ENCODE results near the gene KDM4B. TPM values are rescaled to one million over a fixed set of nuclear protein-coding genes. Genes with fewer than 3 reads are reported as not detected.

The KDM4B gene
- total and polyA plus RNA-seq, 10 of the 15 experiments (the other 5 are each of a cell fraction or from before 2014, with no cell fraction given): 0.47 to 49.6 (median 16.2) TPM

GRCh38 chr19:5141850-5142724, 173.2 kb downstream of the KDM4B start:
- Histone ChIP-seq H3K27ac (ENCODE audit: control insufficient read depth, insufficient read depth) (no peak overlapping the region), H3K9me3 (replicated peaks; ENCODE audit: control insufficient read depth, insufficient read depth, low read length) (no peaks in the 10 kb centered on the region), H3K79me2 (ENCODE audit: control insufficient read depth, insufficient read depth, low read length) (peaks cover 12% of the 10 kb centered on the region), H3K4me1 (ENCODE audit: control insufficient read depth, insufficient read depth, low read length) (peaks cover 13% of the 10 kb centered on the region), H3K9ac (ENCODE audit: control insufficient read depth, insufficient read depth, low read length) (no peak overlapping the region), H3K4me3 (no peak overlapping the region), H2AFZ (ENCODE audit: control insufficient read depth, low read depth, low read length) (no peak overlapping the region), H3K27me3 (replicated peaks in 1 of 2; ENCODE audit: control insufficient read depth in 2 of 2, insufficient read depth in 2 of 2, low read length in 1 of 2) (no peaks in the 10 kb centered on the region), H3K36me3 (ENCODE audit: control insufficient read depth in 2 of 2, insufficient read depth in 2 of 2, low read length in 1 of 2) (peaks cover 19 to 31% of the 10 kb centered on the region in 2 experiments), H3K4me2 (ENCODE audit: control insufficient read depth, insufficient read depth) (no peak overlapping the region), H4K20me1 (ENCODE audit: control insufficient read depth, insufficient read depth) (no peaks in the 10 kb centered on the region)
- ChIA-PET CTCF (interaction anchor here (0.7 kb wide), 2 partner anchors 12 to 393 kb away, joined by 3 to 4 read pairs; no protein-coding TSS in a partner anchor), POLR2A (no interaction called here), RAD21 (ENCODE audit: unreplicated experiment) (no interaction called here), SMC1A (ENCODE audit: uncharacterized antibody, unreplicated experiment) (no interaction called here)
- FAIRE-seq: no peak
- in situ Hi-C loops (cut with MboI) (no loop called here), intact Hi-C loops (cut with micrococcal nuclease; ENCODE audit: unreplicated experiment) (no loop called here)
- 83% methylated on average over 35 of the region's 36 CpGs for WGBS (ENCODE audit: insufficient coverage, insufficient replicate concordance, low lambda C conversion rate, missing lambda C conversion rate)
- no peak for DNase-seq (ENCODE audit: low read depth, low spot score)
- no peak for ATAC-seq
- BruUV-seq (replicated peaks): no TSS peak
- TF ChIP-seq SIN3A (IDR thresholded peaks at IDR 0.05; ENCODE audit: low read depth, low read length) (no peak), MYC (IDR thresholded peaks at IDR 0.05; ENCODE audit: insufficient read depth, insufficient read length, insufficient replicate concordance, low read length, severe bottlenecking) (no peak), POLR2A (IDR thresholded peaks at IDR 0.05; ENCODE audit: low read depth, low read length) (peak; percentile 74), TCF12 (IDR thresholded peaks at IDR 0.05; ENCODE audit: low read depth, low read length) (no peak), EZH2 (IDR thresholded peaks at IDR 0.05; ENCODE audit: borderline replicate concordance, control insufficient read depth, low read depth, low read length) (no peak), EP300 (IDR thresholded peaks at IDR 0.05; ENCODE audit: borderline replicate concordance in 1 of 2, control insufficient read depth in 1 of 2, low read depth in 2 of 2, low read length in 2 of 2) (no peak), FOXK2 (IDR thresholded peaks at IDR 0.05) (no peak), IRF4 (IDR thresholded peaks at IDR 0.05; ENCODE audit: low read depth, low read length) (no peak), PKNOX1 (IDR thresholded peaks at IDR 0.05) (no peak), CHD1 (IDR thresholded peaks at IDR 0.05; ENCODE audit: low read depth, low read length) (no peak), IKZF2 (IDR thresholded peaks at IDR 0.05) (no peak), BCL11A (IDR thresholded peaks at IDR 0.05; ENCODE audit: low read depth, low read length) (no peak), MEF2B (IDR thresholded peaks at IDR 0.05; ENCODE audit: partially characterized antibody, poor library complexity, severe bottlenecking) (peak; percentile 69)
- TF ChIP-seq, protein P1, sequence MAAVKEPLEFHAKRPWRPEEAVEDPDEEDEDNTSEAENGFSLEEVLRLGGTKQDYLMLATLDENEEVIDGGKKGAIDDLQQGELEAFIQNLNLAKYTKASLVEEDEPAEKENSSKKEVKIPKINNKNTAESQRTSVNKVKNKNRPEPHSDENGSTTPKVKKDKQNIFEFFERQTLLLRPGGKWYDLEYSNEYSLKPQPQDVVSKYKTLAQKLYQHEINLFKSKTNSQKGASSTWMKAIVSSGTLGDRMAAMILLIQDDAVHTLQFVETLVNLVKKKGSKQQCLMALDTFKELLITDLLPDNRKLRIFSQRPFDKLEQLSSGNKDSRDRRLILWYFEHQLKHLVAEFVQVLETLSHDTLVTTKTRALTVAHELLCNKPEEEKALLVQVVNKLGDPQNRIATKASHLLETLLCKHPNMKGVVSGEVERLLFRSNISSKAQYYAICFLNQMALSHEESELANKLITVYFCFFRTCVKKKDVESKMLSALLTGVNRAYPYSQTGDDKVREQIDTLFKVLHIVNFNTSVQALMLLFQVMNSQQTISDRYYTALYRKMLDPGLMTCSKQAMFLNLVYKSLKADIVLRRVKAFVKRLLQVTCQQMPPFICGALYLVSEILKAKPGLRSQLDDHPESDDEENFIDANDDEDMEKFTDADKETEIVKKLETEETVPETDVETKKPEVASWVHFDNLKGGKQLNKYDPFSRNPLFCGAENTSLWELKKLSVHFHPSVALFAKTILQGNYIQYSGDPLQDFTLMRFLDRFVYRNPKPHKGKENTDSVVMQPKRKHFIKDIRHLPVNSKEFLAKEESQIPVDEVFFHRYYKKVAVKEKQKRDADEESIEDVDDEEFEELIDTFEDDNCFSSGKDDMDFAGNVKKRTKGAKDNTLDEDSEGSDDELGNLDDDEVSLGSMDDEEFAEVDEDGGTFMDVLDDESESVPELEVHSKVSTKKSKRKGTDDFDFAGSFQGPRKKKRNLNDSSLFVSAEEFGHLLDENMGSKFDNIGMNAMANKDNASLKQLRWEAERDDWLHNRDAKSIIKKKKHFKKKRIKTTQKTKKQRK (IDR thresholded peaks at IDR 0.05; ENCODE audit: low read depth, low read length): no peak
- TF ChIP-seq, protein P2, sequence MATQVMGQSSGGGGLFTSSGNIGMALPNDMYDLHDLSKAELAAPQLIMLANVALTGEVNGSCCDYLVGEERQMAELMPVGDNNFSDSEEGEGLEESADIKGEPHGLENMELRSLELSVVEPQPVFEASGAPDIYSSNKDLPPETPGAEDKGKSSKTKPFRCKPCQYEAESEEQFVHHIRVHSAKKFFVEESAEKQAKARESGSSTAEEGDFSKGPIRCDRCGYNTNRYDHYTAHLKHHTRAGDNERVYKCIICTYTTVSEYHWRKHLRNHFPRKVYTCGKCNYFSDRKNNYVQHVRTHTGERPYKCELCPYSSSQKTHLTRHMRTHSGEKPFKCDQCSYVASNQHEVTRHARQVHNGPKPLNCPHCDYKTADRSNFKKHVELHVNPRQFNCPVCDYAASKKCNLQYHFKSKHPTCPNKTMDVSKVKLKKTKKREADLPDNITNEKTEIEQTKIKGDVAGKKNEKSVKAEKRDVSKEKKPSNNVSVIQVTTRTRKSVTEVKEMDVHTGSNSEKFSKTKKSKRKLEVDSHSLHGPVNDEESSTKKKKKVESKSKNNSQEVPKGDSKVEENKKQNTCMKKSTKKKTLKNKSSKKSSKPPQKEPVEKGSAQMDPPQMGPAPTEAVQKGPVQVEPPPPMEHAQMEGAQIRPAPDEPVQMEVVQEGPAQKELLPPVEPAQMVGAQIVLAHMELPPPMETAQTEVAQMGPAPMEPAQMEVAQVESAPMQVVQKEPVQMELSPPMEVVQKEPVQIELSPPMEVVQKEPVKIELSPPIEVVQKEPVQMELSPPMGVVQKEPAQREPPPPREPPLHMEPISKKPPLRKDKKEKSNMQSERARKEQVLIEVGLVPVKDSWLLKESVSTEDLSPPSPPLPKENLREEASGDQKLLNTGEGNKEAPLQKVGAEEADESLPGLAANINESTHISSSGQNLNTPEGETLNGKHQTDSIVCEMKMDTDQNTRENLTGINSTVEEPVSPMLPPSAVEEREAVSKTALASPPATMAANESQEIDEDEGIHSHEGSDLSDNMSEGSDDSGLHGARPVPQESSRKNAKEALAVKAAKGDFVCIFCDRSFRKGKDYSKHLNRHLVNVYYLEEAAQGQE (IDR thresholded peaks at IDR 0.05; ENCODE audit: low read depth, low read length): no peak

All from GM12878 (cell line).